Measurements from ENCODE around the gene ELP5.
"Not testable (repeated sequence)": the region's sequence is repeated elsewhere in the genome, so short reads cannot be mapped to it uniquely, and the experiment has no call there.

The ELP5 gene

DNA sequence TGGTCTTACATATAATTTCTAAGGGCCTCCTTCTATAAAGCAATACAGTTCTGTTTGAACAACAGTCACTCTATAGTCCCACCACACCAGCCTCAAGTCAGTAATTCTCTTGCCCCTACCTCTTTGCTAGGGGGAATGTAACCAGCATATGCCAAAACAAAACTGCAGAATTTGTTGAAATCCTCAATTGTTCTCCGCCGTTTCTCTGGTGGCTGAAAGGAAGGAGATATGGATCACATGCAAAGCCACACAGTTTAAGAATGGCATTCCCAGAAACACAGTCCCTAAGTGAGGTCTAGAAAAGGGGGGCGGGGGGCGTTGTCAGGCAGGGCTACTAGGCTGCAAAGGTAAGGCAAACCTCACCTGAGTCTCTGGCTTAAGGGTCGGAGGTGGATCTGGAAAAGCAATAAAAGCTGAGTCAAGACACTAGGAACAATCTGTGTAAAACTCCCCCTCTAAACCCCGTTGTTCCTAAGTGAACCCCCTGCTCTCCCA, 14.7 kb upstream of the ELP5 start:
- no peak for DNase-seq

DNA sequence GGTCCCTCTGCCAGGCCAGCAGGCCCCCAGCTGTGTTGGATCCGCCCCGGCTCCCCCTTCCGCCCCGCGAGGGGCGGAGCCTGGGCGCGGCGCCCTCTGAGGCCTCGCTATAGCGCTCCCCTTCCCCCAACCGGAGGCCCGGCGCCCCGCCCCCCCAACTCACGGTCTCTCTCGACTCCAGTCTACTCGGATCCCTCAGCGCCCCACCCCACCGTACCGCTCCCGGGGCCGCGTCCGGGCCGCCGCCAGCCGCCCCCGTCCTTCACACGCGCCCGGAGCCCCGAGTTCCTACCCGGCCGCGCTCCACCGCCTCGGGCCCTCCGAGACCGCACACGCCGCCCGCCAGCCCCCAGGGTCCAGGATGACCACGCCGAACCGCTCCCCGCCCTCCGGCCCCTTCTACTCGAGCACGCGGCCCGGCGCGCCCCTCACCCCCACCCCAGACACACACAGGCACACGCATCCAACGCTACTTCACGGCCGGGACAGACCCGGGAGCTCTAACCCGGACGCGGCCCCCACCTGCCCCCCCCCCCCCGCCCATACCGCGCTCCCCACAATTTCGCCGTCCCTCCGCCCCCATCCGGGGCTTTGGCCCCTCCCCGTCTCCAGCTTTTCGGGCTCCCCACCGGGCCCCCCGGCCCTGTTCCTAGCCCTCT, 14.1 kb upstream of the ELP5 start:
- peak; percentile 65 for DNase-seq

DNA sequence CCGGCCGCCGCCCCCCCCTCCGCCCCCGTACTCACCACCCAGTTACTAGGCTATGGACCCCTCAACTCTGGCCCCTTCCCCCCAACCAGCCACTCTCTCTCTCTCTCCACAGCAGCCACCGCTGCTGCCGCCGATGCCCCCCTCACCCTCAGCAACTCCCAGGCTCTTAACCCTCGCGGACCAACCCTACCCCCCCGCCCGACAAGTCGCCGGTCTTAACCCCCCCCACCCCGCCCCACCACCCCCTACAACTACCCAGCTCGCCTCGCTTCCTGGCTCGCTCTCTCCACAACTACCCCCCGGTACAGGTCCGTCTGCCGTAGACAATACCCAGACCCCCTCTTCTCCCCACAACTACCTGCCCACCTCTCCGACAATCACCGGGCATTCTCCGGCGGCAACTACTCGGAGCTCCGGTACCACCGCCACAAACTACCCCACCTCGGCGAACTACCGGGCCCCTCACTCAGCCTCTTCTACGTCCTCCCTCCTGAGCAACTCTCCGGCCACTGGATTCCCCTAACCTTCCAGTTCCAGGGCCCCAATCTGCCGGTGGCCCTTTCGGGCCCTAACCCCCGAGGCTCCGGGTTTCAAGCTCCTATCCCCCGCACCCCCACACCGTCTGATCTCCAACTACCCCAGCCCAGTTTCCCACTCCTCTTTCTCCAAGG, 13.5 kb upstream of the ELP5 start:
- no peak for DNase-seq

- DNase-seq: peak; percentile 91
Measured at GRCh38 chr17:7239091-7240027, 12.7 kb upstream of the ELP5 start, which contains the start of gene PHF23. Gene PHF23 (minus strand): TSS chr17:7239457. CDS start chr17:7239279, 178 bp downstream.

DNA sequence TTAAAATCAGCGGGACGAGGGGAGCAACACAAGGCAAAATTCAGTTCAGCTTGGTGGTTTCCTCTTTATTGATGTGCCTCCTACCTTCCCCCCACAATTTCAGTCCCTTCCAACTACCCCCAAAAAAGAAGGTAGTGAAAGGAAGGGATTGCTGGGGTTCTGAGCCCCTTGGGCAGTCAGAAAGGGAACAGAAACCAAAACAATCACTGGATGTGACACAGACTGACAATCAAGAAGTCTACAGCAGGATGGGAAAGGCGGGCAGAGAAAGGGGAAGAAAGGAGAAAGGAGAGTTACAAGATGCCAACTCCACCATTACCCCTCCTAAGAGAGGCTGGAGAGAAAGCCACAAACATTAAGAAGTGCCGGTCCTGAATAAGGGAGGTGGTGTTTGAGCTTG, 11.6 kb upstream of the ELP5 start:
- no peak for DNase-seq

GRCh38 chr17:7241090-7241733, 10.8 kb upstream of the ELP5 start:
- DNase-seq: no peak

- DNase-seq: peak; percentile 94
Measured at GRCh38 chr17:7241783-7242716, 10.0 kb upstream of the ELP5 start, which contains the start of gene GABARAP. Gene GABARAP (minus strand): TSS chr17:7242449. CDS start chr17:7242330, 119 bp downstream.

DNA sequence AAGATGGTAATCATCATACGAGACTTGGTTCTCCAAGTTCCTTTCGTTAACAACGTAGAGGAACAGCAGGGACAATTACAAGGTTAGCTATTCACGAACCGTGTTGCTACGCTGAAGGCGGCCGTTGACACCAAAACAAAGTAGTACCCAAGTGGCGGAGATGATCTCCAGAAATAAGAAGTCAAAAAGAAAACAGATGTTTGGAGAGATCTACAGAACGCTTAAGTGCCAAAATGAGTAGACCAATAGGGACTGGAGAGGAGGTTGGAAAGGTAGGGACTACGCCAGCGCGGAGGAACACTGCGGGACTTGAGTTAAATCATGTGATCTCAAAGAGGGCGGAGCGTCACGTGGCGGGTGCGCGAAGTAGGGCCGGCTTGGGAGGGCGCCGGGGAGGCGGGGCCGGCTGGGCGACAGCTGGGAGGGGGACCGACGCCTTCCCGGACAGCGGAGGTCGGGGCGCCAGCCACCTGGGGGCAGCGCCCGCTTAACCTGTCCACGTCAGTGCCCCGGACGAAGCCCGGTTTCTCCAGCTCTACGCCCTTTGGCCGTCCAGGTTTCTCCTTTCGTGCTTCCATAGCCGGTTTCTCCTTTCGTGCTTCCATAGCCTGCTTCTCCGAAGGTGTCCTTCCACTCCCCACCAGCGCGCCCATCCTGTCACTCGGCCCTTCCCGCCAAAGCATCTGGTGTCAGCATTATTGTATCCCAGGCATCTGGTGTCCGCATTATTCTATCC, 9.1 kb upstream of the ELP5 start:
- DNase-seq: peak; percentile 91

- DNase-seq: no peak
Measured at GRCh38 chr17:7243453-7243729, 8.6 kb upstream of the ELP5 start.

GRCh38 chr17:7243838-7244237, 8.2 kb upstream of the ELP5 start:
- not testable (repeated sequence) for DNase-seq

DNA sequence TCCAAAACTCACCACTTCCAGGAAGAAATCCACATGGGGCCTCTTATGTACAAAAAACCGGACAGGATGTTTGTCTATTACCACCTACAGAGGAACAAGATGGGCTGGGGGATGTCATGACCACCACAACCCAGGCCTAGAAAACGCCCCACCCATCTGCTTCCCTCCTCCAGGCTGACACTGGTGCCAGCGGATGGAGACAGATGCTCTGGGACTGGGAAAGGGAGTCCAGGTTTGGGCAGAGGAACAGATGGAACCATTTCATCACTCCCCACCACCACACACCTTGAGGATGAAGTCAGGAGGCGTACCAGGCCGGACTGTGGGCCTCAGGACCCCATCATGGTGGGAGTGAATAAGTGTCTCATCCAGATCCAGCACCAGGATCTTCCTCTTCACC, 5.2 kb upstream of the ELP5 start:
- DNase-seq: no peak

DNA sequence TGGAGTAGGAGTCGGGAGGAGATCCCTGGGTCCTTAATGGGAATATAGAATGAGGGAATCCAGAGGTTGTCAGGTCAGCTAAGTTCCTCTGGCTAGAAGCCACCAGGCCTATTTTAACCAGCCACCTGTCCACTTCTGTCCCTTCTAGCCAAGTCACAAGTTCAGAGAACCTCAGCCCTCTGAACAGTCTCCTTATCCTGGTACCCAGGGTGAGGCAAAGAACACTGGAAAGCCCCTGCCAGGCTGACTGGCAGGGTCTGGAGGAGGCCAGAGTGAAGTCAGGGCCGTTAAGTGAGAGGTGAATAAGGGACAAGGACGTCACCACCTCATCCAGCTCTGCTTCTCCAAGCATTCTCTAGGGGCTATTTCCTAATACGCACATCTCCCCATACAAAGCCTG, 3.2 kb upstream of the ELP5 start:
- no peak for DNase-seq

GRCh38 chr17:7249214-7249613, 2.8 kb upstream of the ELP5 start:
- DNase-seq: no peak

DNA sequence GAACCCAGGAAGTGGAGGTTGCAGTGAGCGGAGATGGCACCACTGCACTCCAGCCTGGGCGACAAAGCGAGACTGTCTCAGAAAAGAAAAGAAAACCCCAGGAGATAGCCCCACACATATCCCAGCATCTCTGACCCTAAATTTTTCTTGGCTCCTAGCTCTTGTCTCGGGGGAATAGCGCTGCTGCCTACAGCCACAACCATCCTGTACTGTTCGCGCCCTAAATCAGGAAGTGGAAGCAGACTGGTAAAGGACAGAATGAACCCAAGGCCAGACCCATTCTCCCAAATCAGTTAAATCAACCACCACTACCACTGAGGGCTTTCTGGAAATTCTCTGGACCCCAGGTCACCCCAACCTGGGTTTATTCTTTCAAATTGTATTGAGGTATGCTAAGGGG, 2.2 kb upstream of the ELP5 start:
- no peak for DNase-seq

DNA sequence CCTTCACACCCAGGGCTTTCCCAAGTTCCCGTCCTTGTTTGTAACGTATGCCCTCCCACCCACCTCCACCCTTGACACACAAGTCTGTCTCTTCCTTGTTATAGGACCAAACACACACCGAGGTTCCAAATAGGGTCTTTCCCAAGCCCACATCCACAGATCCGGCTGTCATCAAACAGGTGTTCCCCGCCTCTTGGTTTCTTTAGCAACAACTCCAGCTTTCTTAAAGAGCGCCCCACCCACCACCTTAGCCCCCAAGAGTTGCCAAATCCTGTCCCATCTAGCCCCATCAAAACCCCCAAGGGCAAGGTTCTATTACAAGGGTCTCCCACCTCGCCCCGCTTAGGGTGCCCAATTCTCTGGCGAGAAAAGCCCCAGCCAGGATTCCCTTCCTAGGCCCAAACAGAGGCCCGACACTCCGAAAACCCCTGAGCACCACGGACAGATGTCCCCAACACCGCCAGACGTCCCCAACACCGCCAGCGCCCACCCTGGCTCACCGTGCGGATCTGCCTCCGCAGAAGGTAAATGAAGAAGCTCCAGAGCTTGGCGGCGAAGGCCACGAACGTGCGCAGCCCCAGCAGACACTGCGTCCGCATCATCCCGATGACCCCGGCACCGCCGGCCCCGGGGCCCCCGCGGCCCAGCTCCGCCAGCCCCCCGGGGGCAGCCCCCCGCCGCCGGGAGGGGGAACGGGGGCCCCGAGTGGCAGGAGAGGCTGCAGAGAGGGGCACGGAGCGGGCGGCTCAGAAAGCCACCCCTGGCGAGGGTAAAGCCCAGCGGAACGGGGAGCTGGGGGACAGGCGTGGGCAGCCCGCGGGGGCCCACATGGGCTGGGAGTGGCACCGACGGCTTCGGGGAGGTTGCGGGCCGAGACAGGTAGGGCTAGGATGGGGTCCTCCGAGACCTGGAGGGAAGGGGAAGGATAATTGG, 1.1 kb upstream of the ELP5 start:
- DNase-seq: no peak

DNA sequence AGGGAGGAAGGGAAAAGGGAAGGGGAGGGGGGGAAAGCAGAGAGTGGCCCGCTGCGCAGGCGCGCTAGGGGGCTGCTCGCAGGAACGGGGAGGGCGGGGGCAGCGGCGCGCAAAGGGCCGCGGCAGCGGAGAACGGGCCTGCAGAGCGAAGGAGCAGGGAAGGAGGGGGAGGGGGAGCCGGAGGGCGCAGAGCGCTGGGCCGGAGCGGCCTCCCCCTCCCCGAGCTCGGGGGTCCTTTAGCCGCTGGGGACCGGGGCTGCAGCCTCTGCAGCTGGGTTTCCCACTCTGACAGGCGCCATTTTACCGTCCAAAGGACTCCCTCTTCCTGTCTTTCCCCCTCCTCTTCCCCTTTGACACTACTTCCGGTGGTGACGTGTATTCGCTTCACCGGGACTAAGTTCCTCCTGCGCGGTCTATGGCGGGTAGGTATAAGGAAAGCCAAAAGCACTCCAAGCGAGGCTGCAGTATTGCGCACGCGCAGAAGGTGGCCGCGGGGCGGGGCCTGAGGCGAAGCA, 297 bp upstream of the ELP5 start, which contains the start of gene CTDNEP1:
CTDNEP1 (minus strand) TSS at position 74 of the 515 bp plus-strand sequence. CDS start 438 bp downstream, outside the sequence.
- DNase-seq: peak; percentile 99

- no peak for DNase-seq
Measured at GRCh38 chr17:7253082-7253481, 1.1 kb downstream of the ELP5 start.

DNA sequence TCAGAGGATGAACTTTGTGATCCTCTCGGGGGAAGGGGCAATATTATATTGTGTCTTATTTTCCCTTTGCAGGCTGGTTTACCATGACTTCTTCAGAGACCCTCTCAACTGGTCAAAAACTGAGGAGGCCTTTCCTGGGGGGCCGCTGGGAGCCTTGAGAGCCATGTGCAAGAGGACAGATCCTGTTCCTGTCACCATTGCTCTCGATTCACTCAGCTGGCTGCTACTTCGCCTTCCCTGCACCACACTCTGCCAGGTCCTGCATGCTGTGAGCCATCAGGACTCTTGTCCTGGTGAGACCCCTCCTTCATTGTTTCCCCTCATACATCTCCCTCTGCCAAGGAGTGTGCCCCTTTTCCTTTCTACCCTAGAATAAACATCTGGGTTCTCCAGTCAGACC, 2.5 kb downstream of the ELP5 start:
- DNase-seq: no peak

DNA sequence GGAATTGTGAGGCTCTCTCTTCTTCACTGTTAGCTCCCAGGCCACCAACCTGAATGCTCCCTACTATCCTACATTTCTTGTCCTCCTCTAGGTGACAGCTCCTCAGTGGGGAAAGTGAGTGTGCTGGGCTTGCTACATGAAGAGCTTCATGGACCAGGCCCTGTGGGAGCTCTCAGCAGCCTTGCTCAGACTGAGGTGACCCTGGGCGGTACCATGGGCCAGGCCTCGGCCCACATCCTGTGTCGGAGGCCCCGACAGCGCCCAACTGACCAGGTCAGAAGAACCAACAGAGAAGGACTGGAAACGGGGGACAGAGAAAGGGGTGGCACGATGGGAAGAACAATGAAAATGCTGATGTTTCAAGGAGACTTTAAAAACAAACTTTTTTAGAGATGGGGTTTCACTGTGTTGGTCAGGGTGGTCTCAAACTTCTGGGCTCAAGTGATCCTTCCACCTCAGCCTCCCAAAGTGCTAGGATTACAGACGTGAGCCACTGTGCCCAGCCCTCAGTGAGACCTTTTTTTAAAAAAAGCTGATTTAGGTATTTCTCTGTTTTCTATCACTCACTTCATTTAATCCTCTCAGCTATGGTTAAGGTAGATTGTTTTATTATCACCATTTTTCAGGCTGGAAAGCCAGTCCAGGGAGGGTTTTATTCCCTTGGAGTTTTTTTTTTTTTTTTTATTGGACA, 4.9 kb downstream of the ELP5 start:
- no peak for DNase-seq
